Glutamatergic neuron (in vitro differentiated cells): ENCODE data around the gene RPS2. TPM values are rescaled to one million over a fixed set of nuclear protein-coding genes. Genes with fewer than 3 reads are reported as not detected.

Experiments
- DNase-seq: peaks from one replicate; pipeline ENCODE4 v3.0.0; 2022
- H3K27ac Mint-ChIP-seq: one replicate; pipeline ENCODE4 v1.8.0; 2020; ENCODE audit warnings: mild to moderate bottlenecking, mixed read lengths, inconsistent platforms; ENCODE audit not compliant: unreplicated experiment
- H3K27me3 Mint-ChIP-seq: one replicate; pipeline ENCODE4 v1.8.0; 2020; ENCODE audit warnings: mild to moderate bottlenecking, moderate library complexity, mixed read lengths, inconsistent platforms; ENCODE audit not compliant: unreplicated experiment
- H3K36me3 Mint-ChIP-seq: one replicate; pipeline ENCODE4 v1.8.0; 2020; ENCODE audit warnings: mild to moderate bottlenecking, mixed read lengths, inconsistent platforms; ENCODE audit not compliant: unreplicated experiment
- H3K4me1 Mint-ChIP-seq: one replicate; pipeline ENCODE4 v1.8.0; 2020; ENCODE audit warnings: mild to moderate bottlenecking, low read depth, mixed read lengths, inconsistent platforms; ENCODE audit not compliant: unreplicated experiment
- H3K4me3 Mint-ChIP-seq: one replicate; pipeline ENCODE4 v1.8.0; 2020; ENCODE audit warnings: mild to moderate bottlenecking, mixed read lengths, inconsistent platforms; ENCODE audit not compliant: unreplicated experiment
- H3K9me3 Mint-ChIP-seq: one replicate; pipeline ENCODE4 v1.8.0; 2020; ENCODE audit warnings: mild to moderate bottlenecking, moderate library complexity, mixed read lengths, inconsistent platforms; ENCODE audit not compliant: unreplicated experiment
- CTCF ChIP-seq: fragments of 200-600 bp; sonication (generic); IDR thresholded peaks from one replicate; pipeline ENCODE4 v1.5.0; 2021; ENCODE audit not compliant: partially characterized antibody, unreplicated experiment
- total RNA-seq: library from RNA; stranded (reverse); fragmentation: NEBNext Ultra II Directional; extraction: Animal tissue kit (Norgen Biotek cat#: 25700); gene quantifications from one replicate; pipeline ENCODE4 v1.2.1, GENCODE V29; 2021; ENCODE audit not compliant: unreplicated experiment

The RPS2 gene
- total RNA-seq, 1 donor from 2014 or later = 1,772 TPM

DNA sequence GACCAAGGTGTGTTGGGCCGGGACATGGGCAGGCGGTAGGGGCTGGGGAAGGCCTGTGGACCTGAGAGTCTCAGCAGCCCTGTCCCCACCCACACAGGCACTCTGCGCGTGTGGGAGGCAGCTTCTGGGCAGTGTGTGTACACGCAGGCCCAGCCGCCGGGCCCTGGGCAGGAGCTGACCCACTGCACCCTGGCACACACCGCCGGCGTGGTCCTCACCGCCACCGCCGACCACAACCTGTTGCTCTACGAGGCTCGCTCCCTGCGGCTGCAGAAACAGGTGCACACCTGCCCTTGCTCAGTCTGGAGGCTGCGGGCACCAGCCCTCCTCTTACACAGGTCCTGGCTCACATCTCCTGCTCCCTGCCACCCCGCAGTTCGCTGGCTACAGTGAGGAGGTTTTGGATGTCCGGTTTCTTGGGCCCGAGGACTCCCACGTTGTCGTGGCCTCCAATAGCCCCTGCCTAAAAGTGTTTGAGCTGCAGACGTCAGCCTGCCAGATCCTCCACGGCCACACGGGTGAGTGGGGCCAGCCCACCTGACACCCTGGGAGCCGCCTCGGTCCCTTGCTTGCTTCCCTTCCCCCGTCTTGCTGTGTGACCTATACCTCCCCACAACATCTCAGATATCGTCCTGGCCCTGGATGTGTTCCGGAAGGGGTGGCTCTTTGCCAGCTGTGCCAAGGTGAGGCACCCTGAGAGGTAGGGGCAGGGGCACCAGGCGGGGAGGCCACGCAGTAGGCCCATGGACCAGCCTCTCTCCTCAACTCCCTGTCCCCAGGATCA lies 11.0 kb upstream of the RPS2 start:
- no peak for TF ChIP-seq CTCF

GRCh38 chr16:1974157-1975070 lies 9.8 kb upstream of the RPS2 start:
- no peak overlapping the region for H3K4me3 Mint-ChIP-seq
- no peak for TF ChIP-seq CTCF
- H3K27ac Mint-ChIP-seq = no peak overlapping the region
- peaks cover 8% of the 10 kb centered on the region for H3K9me3 Mint-ChIP-seq
- H3K36me3 Mint-ChIP-seq = no peaks in the 10 kb centered on the region
- H3K27me3 Mint-ChIP-seq = peaks cover 8% of the 10 kb centered on the region
- DNase-seq = no peak
- peaks cover 2% of the 10 kb centered on the region for H3K4me1 Mint-ChIP-seq

More for the DNA sequence above, 11.0 kb upstream of the RPS2 start:
- DNase-seq = no peak
- H3K27ac Mint-ChIP-seq = no peak overlapping the region
- H3K4me3 Mint-ChIP-seq = no peak overlapping the region
- peaks cover 2% of the 10 kb centered on the region for H3K4me1 Mint-ChIP-seq
- H3K27me3 Mint-ChIP-seq = peaks cover 6% of the 10 kb centered on the region
- H3K36me3 Mint-ChIP-seq = no peaks in the 10 kb centered on the region
- H3K9me3 Mint-ChIP-seq = peaks cover 8% of the 10 kb centered on the region

GRCh38 chr16:1973461-1974156 lies 9.0 kb upstream of the RPS2 start:
- Mint-ChIP-seq H3K4me1 (peaks cover 2% of the 10 kb centered on the region), H3K27ac (no peak overlapping the region), H3K27me3 (peaks cover 8% of the 10 kb centered on the region), H3K9me3 (peaks cover 8% of the 10 kb centered on the region), H3K36me3 (no peaks in the 10 kb centered on the region), H3K4me3 (no peak overlapping the region)
- no peak for DNase-seq
- TF ChIP-seq CTCF = no peak

GRCh38 chr16:1972490-1972877 lies 7.9 kb upstream of the RPS2 start:
- no peak for DNase-seq
- Mint-ChIP-seq H3K4me3 (peak overlapping the region; percentile 97), H3K9me3 (peaks cover 8% of the 10 kb centered on the region), H3K4me1 (peaks cover 2% of the 10 kb centered on the region), H3K27me3 (peaks cover 8% of the 10 kb centered on the region), H3K36me3 (no peaks in the 10 kb centered on the region), H3K27ac (no peak overlapping the region)
- TF ChIP-seq CTCF = no peak
